GM19452 (cell line): ENCODE measurements around the gene PVALEF.
"Not testable (repeated sequence)": the region's sequence is repeated elsewhere in the genome, so short reads cannot be mapped to it uniquely, and the experiment has no call there.

Source experiments
- ATAC-seq: cut with Tn5 transposase; IDR thresholded peaks from one replicate; pipeline ENCODE4 v1.9.1; 2021; ENCODE audit not compliant: unreplicated experiment

The PVALEF gene

GRCh38 chr17:81210868-81211267 lies 45.6 kb downstream of the PVALEF start:
- no peak for ATAC-seq

- ATAC-seq, result no peak
Observed at GRCh38 chr17:81212365-81212764, 47.1 kb downstream of the PVALEF start.

DNA sequence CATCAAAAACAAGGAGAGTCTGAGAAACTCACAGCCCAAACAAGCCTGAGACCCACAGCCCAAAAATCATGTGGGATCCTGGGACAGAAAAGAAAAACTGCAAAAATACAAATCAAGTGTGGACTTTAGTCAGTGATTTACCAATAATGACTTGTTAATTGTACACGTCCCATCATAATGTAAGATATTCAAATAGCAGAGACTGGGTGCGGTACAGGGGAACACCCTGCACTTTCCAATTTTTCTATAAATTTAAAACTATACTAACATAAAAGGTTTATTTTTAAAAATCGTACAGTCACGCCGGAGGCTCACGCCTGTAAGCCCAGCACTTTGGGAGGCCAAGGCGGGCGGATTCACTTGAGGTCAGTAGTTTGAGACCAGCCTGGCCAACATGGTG lies 48.7 kb downstream of the PVALEF start:
- ATAC-seq, result no peak

DNA sequence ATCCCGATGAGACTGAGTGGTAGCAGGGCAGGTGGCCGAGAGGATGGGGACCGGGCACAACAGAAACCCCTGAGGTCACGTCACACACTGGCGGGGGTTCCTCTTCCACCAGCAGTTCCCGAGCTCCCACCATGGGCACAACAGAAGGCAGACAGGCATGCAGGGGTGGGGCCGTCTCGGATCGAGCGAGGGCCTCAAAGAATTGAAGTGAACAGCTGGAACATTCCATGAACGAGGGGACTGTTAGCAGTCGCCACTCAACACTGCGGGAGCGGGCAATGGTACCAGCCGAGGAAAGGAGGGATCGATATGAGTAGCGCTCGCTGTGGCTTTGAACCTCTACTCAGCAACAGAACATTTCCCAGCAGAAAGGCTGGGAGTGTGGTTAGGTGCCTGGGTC lies 52.2 kb downstream of the PVALEF start:
- no peak for ATAC-seq

DNA sequence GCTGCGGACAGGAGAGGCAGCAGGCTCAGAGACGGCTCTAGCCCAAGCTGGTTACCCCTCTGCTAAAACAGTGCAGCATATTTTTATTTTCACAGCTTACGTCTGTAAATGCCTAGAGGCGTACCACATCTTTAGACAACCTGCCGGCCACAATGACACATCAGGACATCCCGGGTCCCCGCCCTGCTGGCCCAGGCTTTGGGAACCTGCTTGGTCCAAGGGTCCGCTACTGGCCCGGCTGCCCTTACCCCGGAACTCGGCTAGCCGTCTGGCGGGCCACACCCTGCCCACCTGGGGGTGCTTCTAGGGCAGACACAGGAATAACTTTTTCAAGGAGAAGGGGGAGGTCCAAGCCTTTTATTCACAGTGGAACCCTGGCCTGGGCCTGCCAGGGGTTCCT lies 53.2 kb downstream of the PVALEF start:
- no peak for ATAC-seq

GRCh38 chr17:81218991-81219390 lies 53.7 kb downstream of the PVALEF start:
- ATAC-seq, result no peak

- no peak for ATAC-seq
Observed at GRCh38 chr17:81219476-81220180, 54.3 kb downstream of the PVALEF start.

DNA sequence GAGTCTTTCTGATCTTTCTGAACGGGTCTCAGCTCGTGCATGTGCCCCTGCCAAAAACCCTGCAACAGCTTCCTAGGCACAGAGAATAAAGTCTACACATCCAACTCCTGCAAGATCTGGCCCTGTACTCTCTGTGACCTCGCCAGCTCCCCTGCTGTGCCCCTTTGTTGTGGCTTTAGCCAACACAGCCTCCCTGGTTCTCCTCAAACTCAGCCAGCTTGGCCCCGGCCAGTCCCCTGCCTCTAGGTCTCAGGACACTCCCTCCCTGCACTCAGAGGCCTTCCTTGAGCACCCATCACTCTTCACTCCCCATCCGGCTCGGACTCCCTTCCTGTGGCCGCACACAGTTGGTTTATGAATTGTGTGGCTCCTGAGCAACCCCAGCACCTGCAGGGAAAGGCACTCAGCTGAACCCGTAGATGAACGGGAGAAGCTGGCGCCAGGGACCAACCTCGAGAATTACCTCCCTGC lies 56.1 kb downstream of the PVALEF start:
- ATAC-seq, result no peak

- ATAC-seq, result no peak
Observed at GRCh38 chr17:81221842-81222619, 56.7 kb downstream of the PVALEF start.

- no peak for ATAC-seq
Observed at GRCh38 chr17:81222620-81222905, 57.3 kb downstream of the PVALEF start.

DNA sequence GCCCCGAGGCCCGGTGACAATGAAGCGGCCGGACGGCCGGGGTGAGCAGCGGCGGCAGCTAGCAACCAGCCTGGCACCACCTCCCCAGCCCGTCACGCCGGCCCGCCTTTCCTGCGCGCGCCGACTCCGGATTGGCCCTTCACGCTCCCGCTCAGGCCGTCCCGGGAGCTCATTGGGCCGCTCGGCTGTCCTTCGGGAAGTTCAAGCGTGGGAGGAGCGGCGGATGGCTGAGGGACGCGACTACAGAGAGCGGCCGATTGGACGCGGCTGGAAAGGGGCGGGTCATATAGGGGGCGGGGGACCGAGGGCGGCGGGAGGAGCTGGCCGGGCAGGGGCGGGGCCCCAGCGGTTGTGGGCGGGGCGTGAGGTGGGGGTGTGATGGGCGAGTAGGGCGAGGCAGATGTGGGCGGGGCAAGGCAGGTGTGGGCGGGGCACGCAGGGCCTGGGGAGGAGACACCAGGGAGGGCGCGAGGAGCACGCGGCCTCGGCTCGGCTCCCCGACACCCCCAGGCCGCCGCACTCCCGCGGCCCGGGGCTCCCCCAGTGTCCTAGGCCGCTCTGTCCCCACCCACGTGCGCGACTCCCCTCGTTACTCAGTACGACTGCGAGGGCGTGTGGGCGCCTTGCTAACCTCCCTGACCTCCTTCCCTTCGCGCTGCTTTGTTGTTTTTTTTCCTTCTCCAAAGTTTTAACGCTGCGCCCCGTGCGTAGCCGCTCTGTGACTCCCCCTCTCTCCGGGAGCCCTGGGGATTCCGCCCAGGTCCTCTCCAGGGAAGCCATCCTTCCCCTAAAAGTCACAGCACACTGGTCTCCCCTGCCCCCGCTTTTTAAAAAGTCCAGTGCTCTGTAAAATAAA lies 57.8 kb downstream of the PVALEF start, which contains the start of gene CEP131:
CEP131 (minus strand) TSS at position 60 of the 856 bp plus-strand sequence. CDS start 2,909 bp downstream, outside the sequence.
- peak; percentile 92 for ATAC-seq

DNA sequence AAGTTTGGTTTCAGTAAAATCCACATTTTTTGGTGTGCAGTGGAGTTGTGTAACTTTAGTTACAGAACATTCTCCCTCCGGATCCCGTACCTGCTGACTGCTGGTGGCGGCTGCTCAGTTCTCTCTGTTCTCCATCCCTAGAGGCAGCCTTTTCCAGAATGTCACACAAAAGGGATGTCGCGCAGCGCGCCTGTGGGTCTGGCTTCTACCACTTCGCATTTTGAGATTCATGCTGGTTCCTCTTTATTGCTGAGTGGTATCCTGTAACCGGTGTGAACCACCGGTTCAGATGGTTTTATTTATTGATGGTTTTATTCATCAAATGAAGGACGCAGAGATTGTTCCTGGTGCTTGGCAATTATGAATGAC lies 58.4 kb downstream of the PVALEF start:
- no peak for ATAC-seq

- not testable (repeated sequence) for ATAC-seq
Observed at GRCh38 chr17:81227630-81228029, 62.3 kb downstream of the PVALEF start.

- ATAC-seq, result no peak
Observed at GRCh38 chr17:81228420-81228819, 63.1 kb downstream of the PVALEF start.

DNA sequence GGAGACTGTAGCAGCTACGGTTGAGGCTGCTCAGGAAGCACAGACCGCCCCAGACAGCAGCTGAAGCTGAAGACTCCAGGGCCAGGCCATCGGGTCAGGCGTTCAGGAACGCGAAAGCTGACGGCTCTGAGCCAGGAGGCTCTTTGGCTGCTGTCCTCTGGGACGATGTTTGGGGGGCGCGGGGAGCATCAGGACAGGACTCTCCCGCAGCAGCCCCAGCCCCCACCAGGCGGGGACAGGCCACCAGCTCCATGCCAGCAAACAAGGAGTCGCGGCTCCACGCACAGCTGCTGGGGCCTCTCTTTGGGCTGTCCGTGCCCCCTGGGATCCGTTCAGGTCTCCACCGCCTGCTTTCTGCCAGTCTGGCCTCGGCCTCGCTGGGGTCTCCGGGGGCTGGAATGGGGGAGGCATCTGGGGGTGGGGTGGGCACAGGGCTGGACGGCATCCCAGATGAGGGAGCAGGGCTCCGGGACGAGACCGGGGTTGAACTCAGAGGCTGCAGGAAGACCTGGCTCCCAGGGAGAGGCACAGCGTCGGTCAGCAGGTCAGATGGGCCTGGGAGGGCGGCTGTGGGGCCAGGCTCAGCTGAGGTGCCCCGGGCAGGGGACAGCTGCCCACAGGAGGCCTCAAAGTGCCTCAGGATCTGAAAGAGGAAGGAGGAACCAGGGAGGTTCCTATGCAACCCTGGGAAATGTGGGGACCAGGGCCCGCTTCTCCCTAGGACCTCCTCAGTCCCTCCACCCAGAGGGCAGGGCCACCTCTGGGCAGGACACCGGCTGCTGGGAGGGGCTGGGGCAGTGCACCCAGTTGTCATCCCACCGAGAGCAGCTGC lies 63.7 kb downstream of the PVALEF start:
- ATAC-seq, result no peak

- no peak for ATAC-seq
Observed at GRCh38 chr17:81229666-81229920, 64.3 kb downstream of the PVALEF start.

GRCh38 chr17:81230043-81230820 lies 64.9 kb downstream of the PVALEF start:
- no peak for ATAC-seq

DNA sequence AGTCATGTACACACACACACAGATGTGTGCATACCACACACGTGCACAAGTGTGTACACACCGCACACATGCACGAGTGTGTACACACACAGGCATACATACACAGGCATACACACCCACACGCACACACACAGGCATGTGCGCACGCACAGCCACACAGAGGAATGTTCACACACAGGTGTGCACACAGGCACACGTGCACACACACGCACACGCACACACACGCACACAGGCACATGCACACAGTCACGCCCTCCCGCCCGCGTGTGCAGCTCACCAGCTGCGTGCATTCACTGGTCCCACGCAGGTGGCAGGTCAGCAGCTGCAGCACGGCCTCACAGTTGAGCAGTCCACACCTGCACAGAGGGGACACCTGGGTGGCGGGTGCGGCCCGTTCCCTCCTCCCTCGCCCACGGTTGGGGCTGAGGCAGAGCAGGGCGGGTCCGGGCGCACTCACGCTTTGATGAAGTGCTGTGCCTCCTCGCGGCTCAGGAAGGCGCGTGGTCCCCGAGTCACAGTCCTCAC lies 65.9 kb downstream of the PVALEF start:
- ATAC-seq, result no peak

GRCh38 chr17:81231766-81232581 lies 66.7 kb downstream of the PVALEF start:
- ATAC-seq, result no peak
